ENCODE data around the gene BMAL1. TPM values are rescaled to one million over a fixed set of nuclear protein-coding genes. Genes with fewer than 3 reads are reported as not detected.

BMAL1 gene
- total RNA-seq (10 to 100 TPM; 21.0 to 41.5 (median 29.1) TPM), polyA plus RNA-seq (10 to 100 TPM; 10.8 to 27.7 (median 13.8) TPM)

DNA sequence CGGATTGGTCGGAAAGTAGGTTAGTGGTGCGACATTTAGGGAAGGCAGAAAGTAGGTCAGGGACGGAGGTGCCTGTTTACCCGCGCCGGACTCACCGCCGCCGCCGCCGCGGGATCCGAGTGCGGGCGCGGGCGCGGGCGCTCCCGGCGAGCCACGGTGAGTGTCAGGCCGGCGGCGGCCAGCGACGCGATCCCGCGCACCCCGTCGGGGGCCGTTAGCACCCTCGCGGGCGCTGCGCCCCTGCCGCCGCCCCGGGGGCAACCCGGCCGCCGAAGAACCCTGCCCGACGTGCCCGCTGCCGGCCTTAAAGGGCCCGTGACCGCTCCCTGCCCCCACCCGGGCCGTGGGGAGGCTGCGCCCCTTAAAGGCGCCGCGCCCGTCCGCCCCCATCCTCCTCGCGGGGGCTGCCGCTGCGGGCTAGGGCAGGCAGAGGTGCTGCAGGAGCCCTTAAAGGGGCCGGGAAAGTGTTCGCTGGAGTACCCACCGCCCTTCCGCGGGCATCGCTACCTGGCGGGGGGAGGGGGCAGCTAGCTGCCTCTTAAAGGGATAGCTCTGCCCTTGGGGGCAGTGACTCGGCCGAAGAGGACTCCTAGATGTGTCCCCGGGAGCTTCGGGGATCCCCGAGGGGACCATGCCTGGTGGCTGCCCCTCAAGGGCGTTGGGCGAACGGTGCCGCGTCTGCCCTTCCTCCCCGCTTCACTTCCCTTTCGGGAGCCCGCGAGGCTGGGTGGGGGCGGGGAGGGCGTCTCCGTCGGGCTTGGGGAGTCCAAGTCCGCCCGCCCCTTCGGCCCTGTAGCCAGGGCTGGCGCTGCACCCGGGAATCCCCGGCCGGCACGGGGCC lies at the start of gene BMAL1:
BMAL1 (plus strand) TSS at position 23 of the 841 bp plus-strand sequence. CDS start 76,519 bp downstream, outside the sequence.
- Histone ChIP-seq H3K9me3 (no peaks in the 10 kb centered on the region), H3K4me3 (peak within 1 kb of the TSS; percentile 77 to 87 (median 83)), H3K36me3 (no peaks in the 10 kb centered on the region), H3K27ac (peak within 1 kb of the TSS; percentile 89 to 95 (median 92)), H3K27me3 (no peaks in the 10 kb centered on the region), H3K4me1 (peaks cover 0 to 33% (median 19%) of the 10 kb centered on the region in 4 donors)
- DNase-seq = peak; percentile 80
- WGBS, 2 donors = 0 to 1% methylated on average over 95 of the region's 95 CpGs
- intact Hi-C loops (cut with DNase I) = loop anchor here (2.0 to 10.0 kb wide), 2 partner anchors 61 to 187 kb away; partner anchors contain the start of gene BTBD10
- no peak for TF ChIP-seq EP300 (IDR thresholded peaks at IDR 0.05)
- no peak for TF ChIP-seq POLR2A (IDR thresholded peaks at IDR 0.05)
- TF ChIP-seq, protein P1, sequence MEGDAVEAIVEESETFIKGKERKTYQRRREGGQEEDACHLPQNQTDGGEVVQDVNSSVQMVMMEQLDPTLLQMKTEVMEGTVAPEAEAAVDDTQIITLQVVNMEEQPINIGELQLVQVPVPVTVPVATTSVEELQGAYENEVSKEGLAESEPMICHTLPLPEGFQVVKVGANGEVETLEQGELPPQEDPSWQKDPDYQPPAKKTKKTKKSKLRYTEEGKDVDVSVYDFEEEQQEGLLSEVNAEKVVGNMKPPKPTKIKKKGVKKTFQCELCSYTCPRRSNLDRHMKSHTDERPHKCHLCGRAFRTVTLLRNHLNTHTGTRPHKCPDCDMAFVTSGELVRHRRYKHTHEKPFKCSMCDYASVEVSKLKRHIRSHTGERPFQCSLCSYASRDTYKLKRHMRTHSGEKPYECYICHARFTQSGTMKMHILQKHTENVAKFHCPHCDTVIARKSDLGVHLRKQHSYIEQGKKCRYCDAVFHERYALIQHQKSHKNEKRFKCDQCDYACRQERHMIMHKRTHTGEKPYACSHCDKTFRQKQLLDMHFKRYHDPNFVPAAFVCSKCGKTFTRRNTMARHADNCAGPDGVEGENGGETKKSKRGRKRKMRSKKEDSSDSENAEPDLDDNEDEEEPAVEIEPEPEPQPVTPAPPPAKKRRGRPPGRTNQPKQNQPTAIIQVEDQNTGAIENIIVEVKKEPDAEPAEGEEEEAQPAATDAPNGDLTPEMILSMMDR (IDR thresholded peaks at IDR 0.05) = no peak
- peak in 3 of 4 donors; percentile 5 to 83 (median 37) for TF ChIP-seq POLR2AphosphoS5 (IDR thresholded peaks at IDR 0.05)

GRCh38 chr11:13228572-13228971 lies 49.0 kb upstream of the BMAL1 start:
- no peaks in the 10 kb centered on the region for H3K36me3 ChIP-seq
- WGBS, 2 donors = 73 to 83% methylated on average over 4 of the region's 4 CpGs

DNA sequence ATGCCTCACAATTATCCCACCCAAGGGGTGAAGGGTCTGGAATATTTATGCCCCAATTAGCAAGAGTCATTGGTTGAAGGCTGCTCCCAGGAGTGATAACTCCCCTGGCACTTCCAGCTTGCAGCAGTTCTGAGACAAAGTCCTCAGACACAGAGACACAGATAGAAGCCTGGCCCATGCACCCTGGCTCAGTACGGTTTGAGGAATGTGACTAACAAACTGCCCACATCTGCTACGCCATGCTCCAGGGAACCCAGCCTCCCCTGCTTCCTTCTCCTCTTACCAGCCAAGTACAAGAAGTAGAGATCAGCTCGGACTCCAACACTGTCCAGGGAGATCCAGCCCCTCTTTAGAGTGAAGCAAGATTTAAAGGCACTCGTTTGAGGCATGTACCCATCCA lies 48.5 kb upstream of the BMAL1 start:
- TF ChIP-seq EP300 (IDR thresholded peaks at IDR 0.05) = no peak
- TF ChIP-seq POLR2A (IDR thresholded peaks at IDR 0.05) = no peak
- TF ChIP-seq, protein P1 (IDR thresholded peaks at IDR 0.05) = no peak
- no peak for TF ChIP-seq POLR2AphosphoS5 (IDR thresholded peaks at IDR 0.05)
- Histone ChIP-seq H3K36me3 (no peaks in the 10 kb centered on the region), H3K4me1 (peaks cover 0 to 6% (median 2%) of the 10 kb centered on the region in 4 donors), H3K27me3 (no peaks in the 10 kb centered on the region), H3K9me3 (no peaks in the 10 kb centered on the region), H3K27ac (no peak overlapping the region), H3K4me3 (no peak overlapping the region)
- DNase-seq = no peak
- 61 to 75% methylated on average over 4 of the region's 4 CpGs for WGBS, 2 donors
- intact Hi-C loops (cut with DNase I) = no loop called here

More at GRCh38 chr11:13228572-13228971, 49.0 kb upstream of the BMAL1 start:
- TF ChIP-seq, protein P1 (IDR thresholded peaks at IDR 0.05) = no peak
- TF ChIP-seq POLR2A (IDR thresholded peaks at IDR 0.05) (no peak), EP300 (IDR thresholded peaks at IDR 0.05) (no peak), POLR2AphosphoS5 (IDR thresholded peaks at IDR 0.05) (no peak)
- H3K27me3 ChIP-seq = no peaks in the 10 kb centered on the region
- peaks cover 0 to 6% (median 2%) of the 10 kb centered on the region in 4 donors for H3K4me1 ChIP-seq
- H3K9me3 ChIP-seq = no peaks in the 10 kb centered on the region
- intact Hi-C loops (cut with DNase I) = no loop called here
- H3K4me3 ChIP-seq = no peak overlapping the region
- H3K27ac ChIP-seq = no peak overlapping the region
- no peak for DNase-seq

DNA sequence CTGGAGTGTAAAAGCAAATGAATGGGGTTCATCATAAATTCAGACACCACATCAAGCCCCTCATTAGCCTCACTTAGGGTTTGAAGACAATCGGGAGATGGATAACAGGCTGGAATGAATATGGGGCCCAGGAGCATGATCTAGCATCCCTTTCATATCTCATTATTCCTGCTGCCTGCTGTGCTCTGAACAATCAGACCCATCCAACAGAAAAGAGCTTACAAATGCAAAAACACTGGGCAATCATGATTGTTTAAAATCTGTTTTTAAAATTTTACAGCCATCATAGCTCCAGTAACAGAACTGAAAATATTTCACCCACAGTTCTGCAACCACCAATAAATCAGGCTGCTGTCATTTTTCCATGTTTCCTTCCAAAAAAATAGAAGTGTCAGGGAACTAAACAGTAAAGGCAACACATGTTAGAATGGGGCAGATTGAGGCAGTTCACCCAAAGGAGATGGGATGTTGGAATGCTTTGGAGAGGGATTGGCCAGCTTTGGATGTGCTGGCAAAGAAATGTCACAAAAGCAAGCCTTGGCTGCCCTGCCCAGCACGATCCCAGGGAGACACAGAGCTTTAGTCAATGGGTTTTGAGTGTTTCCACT lies 47.8 kb upstream of the BMAL1 start:
- Histone ChIP-seq H3K4me3 (no peak overlapping the region), H3K36me3 (no peaks in the 10 kb centered on the region), H3K27ac (no peak overlapping the region), H3K9me3 (no peaks in the 10 kb centered on the region), H3K27me3 (no peaks in the 10 kb centered on the region), H3K4me1 (peaks cover 0 to 6% (median 2%) of the 10 kb centered on the region in 4 donors)
- TF ChIP-seq, protein P1 (IDR thresholded peaks at IDR 0.05) = no peak
- TF ChIP-seq EP300 (IDR thresholded peaks at IDR 0.05) (no peak), POLR2A (IDR thresholded peaks at IDR 0.05) (no peak), POLR2AphosphoS5 (IDR thresholded peaks at IDR 0.05) (no peak)
- 59 to 80% methylated on average over 2 of the region's 2 CpGs for WGBS, 2 donors
- no peak for DNase-seq
- intact Hi-C loops (cut with DNase I) = no loop called here

Measured in sigmoid colon (tissue), 7 donors.